Fibroblast of lung (primary cell): ENCODE results near the gene GRIA1. TPM values are rescaled to one million over a fixed set of nuclear protein-coding genes. Genes with fewer than 3 reads are reported as not detected.

Experiments
- DNase-seq, 2 donors: peaks; one replicate each; pipeline versions ENCODE4 v3.0.0 to v3.0.0-alpha.2; 2010; ENCODE audit warnings: low read depth in 2 of 2
- H2AFZ ChIP-seq: 2 replicates; pipeline ENCODE4 v1.5.1; 2012; ENCODE audit warnings: low read length, control low read depth, inconsistent platforms
- H3K27ac ChIP-seq: 2 replicates; pipeline ENCODE4 v1.5.1; 2011; ENCODE audit warnings: low read length, control low read depth; ENCODE audit not compliant: insufficient read depth
- H3K27me3 ChIP-seq: 2 replicates; pipeline ENCODE4 v1.5.1; 2011; ENCODE audit warnings: mild to moderate bottlenecking, low read length; ENCODE audit not compliant: control insufficient read depth, insufficient read depth
- H3K36me3 ChIP-seq: 2 replicates; pipeline ENCODE4 v1.5.1; 2011; ENCODE audit warnings: low read length; ENCODE audit not compliant: control insufficient read depth, insufficient read depth
- H3K4me1 ChIP-seq: 2 replicates; pipeline ENCODE4 v1.5.1; 2011; ENCODE audit warnings: low read length; ENCODE audit not compliant: control insufficient read depth, insufficient read depth; ENCODE audit errors: extremely low read depth
- H3K4me2 ChIP-seq: 2 replicates; pipeline ENCODE4 v1.5.1; 2011; ENCODE audit warnings: low read length, control low read depth; ENCODE audit not compliant: insufficient read depth; ENCODE audit errors: extremely low read depth
- H3K4me3 ChIP-seq, 4 experiments: fragments of 200-600 bp in 1 of 4; sonication (generic) in 1 of 4; replicated peaks in 1 of 4; 2 replicates each; pipeline ENCODE4 v1.5.1; 2011 to 2016; ENCODE audit warnings: low read length in 4 of 4, low read depth in 3 of 4, mild to moderate bottlenecking in 3 of 4, control low read depth in 2 of 4, inconsistent platforms in 1 of 4, mixed read lengths in 1 of 4; ENCODE audit not compliant: insufficient read depth in 1 of 4; ENCODE audit errors: control extremely low read depth in 1 of 4
- H3K79me2 ChIP-seq: 2 replicates; pipeline ENCODE4 v1.5.1; 2012; ENCODE audit warnings: mild to moderate bottlenecking, low read length, inconsistent platforms; ENCODE audit not compliant: control insufficient read depth, insufficient read depth
- H3K9ac ChIP-seq: 2 replicates; pipeline ENCODE4 v1.5.1; 2011; ENCODE audit warnings: mild to moderate bottlenecking, low read length, control low read depth; ENCODE audit not compliant: insufficient read depth
- H3K9me3 ChIP-seq: 2 replicates; pipeline ENCODE4 v1.5.1; 2012; ENCODE audit warnings: low read depth, low read length; ENCODE audit not compliant: control insufficient read depth, insufficient read depth
- H4K20me1 ChIP-seq: 2 replicates; pipeline ENCODE4 v1.5.1; 2011; ENCODE audit warnings: low read length; ENCODE audit not compliant: control insufficient read depth, insufficient read depth; ENCODE audit errors: extremely low read depth
- CTCF ChIP-seq, 2 donors: IDR thresholded peaks in 1 of 2; conservative IDR thresholded peaks in 1 of 2; 1 replicate in 1 of 2; 2 replicates in 1 of 2; pipeline ENCODE4 v1.5.1; 2011 to 2012; ENCODE audit warnings: low read length in 2 of 2, control low read depth in 1 of 2, inconsistent platforms in 1 of 2, low read depth in 1 of 2, mild to moderate bottlenecking in 1 of 2
- EZH2 ChIP-seq: IDR thresholded peaks from 2 replicates; pipeline ENCODE4 v1.5.1; 2012; ENCODE audit warnings: low read length, control low read depth, mild to moderate bottlenecking; ENCODE audit errors: missing control alignments
- polyA plus RNA-seq, 2 donors: library from polyadenylated mRNA; depleted of rRNA in 1 of 2; stranded (reverse) in 1 of 2; unstranded in 1 of 2; fragments of >200 nt; gene quantifications; 2 replicates each; pipeline ENCODE4 v1.2.1, GENCODE V29; 2011 to 2012; ENCODE audit warnings: missing spikeins in 1 of 2
- total RNA-seq: library from RNA; depleted of rRNA; stranded (reverse); fragments of >200 nt; gene quantifications from 2 replicates; pipeline ENCODE4 v1.2.1, GENCODE V29; 2014

GRIA1 gene
- total and polyA plus RNA-seq, 2 donors (not counting 1 experiment from before 2014, with no cell fraction given), result 2.0 to 4.5 TPM

- Histone ChIP-seq H3K9me3 (no peaks in the 10 kb centered on the region), H3K4me1 (no peaks in the 10 kb centered on the region), H3K4me2 (no peak overlapping the region), H3K27me3 (no peaks in the 10 kb centered on the region), H3K9ac (no peak overlapping the region), H3K36me3 (no peaks in the 10 kb centered on the region), H4K20me1 (no peaks in the 10 kb centered on the region), H3K4me3 (no peak overlapping the region), H2AFZ (no peak overlapping the region), H3K79me2 (no peaks in the 10 kb centered on the region), H3K27ac (no peak overlapping the region)
- DNase-seq, result no peak
- no peak for TF ChIP-seq EZH2
- no peak for TF ChIP-seq CTCF (conservative IDR thresholded peaks at IDR 0.05 in 1 of 2, IDR thresholded peaks at IDR 0.05 in 1 of 2; ENCODE audit: low read depth in 1 of 2, low read length in 2 of 2)
These were observed 287.5 kb downstream of the GRIA1 start for GRCh38 chr5:153777681-153778581.

GRCh38 chr5:153779836-153780235, 289.4 kb downstream of the GRIA1 start:
- Histone ChIP-seq H3K27ac (no peak overlapping the region), H3K9ac (no peak overlapping the region), H2AFZ (no peak overlapping the region), H3K36me3 (no peaks in the 10 kb centered on the region), H3K4me1 (no peaks in the 10 kb centered on the region), H3K79me2 (no peaks in the 10 kb centered on the region), H3K9me3 (no peaks in the 10 kb centered on the region), H3K4me2 (no peak overlapping the region), H3K27me3 (no peaks in the 10 kb centered on the region), H3K4me3 (no peak overlapping the region), H4K20me1 (no peaks in the 10 kb centered on the region)
- TF ChIP-seq CTCF (conservative IDR thresholded peaks at IDR 0.05 in 1 of 2, IDR thresholded peaks at IDR 0.05 in 1 of 2; ENCODE audit: low read depth in 1 of 2, low read length in 2 of 2), result no peak
- TF ChIP-seq EZH2, result no peak
- no peak for DNase-seq

GRCh38 chr5:153780876-153781705, 290.6 kb downstream of the GRIA1 start:
- H3K79me2 ChIP-seq, result no peaks in the 10 kb centered on the region
- no peaks in the 10 kb centered on the region for H3K27me3 ChIP-seq
- no peak for DNase-seq
- no peak overlapping the region for H3K27ac ChIP-seq
- H3K36me3 ChIP-seq, result no peaks in the 10 kb centered on the region
- H3K4me3 ChIP-seq, result no peak overlapping the region
- H3K9me3 ChIP-seq, result no peaks in the 10 kb centered on the region
- H4K20me1 ChIP-seq, result no peaks in the 10 kb centered on the region
- H3K9ac ChIP-seq, result no peak overlapping the region
- H3K4me2 ChIP-seq, result no peak overlapping the region
- TF ChIP-seq CTCF (conservative IDR thresholded peaks at IDR 0.05 in 1 of 2, IDR thresholded peaks at IDR 0.05 in 1 of 2; ENCODE audit: low read depth in 1 of 2, low read length in 2 of 2) (no peak), EZH2 (no peak)
- no peak overlapping the region for H2AFZ ChIP-seq
- no peaks in the 10 kb centered on the region for H3K4me1 ChIP-seq
